WTC11 (cell line): Measurements from ENCODE around the gene OSM.

Experiments used
- CBFB ChIP-seq: sonication (generic); formaldehyde crosslinking; IDR thresholded peaks from 2 replicates; pipeline ENCODE4 v1.8.1; 2022; ENCODE audit warnings: mild to moderate bottlenecking, low read depth, missing genetic modification reagents
- ELF4 ChIP-seq: sonication (generic); formaldehyde crosslinking; IDR thresholded peaks from 2 replicates; pipeline ENCODE4 v1.8.1; 2022; ENCODE audit warnings: low read depth, mild to moderate bottlenecking, moderate library complexity, missing genetic modification reagents
- ETV6 ChIP-seq: sonication (generic); formaldehyde crosslinking; IDR thresholded peaks from 2 replicates; pipeline ENCODE4 v1.8.1; 2022; ENCODE audit warnings: mild to moderate bottlenecking, missing genetic modification reagents
- FOXJ3 ChIP-seq: sonication (generic); formaldehyde crosslinking; IDR thresholded peaks from 2 replicates; pipeline ENCODE4 v1.9.0; 2021; ENCODE audit warnings: missing genetic modification reagents, mild to moderate bottlenecking, borderline replicate concordance
- JUN ChIP-seq: sonication (generic); formaldehyde crosslinking; IDR thresholded peaks from 2 replicates; pipeline ENCODE4 v1.8.0; 2023; ENCODE audit warnings: mild to moderate bottlenecking, missing genetic modification reagents
- KAT7 ChIP-seq: sonication (generic); formaldehyde crosslinking; IDR thresholded peaks from 2 replicates; pipeline ENCODE4 v1.8.1; 2023; ENCODE audit warnings: missing genetic modification reagents, mild to moderate bottlenecking, borderline replicate concordance
- MYBL2 ChIP-seq: sonication (generic); formaldehyde crosslinking; IDR thresholded peaks from 2 replicates; pipeline ENCODE4 v1.8.1; 2023; ENCODE audit warnings: mild to moderate bottlenecking, moderate library complexity, missing genetic modification reagents
- NR2C2 ChIP-seq: sonication (generic); formaldehyde crosslinking; IDR thresholded peaks from 2 replicates; pipeline ENCODE4 v1.8.0; 2022; ENCODE audit warnings: mild to moderate bottlenecking, missing genetic modification reagents
- NR3C1 ChIP-seq: sonication (generic); formaldehyde crosslinking; conservative IDR thresholded peaks from 2 replicates; pipeline ENCODE4 v1.8.1; 2023; ENCODE audit warnings: low read depth, mild to moderate bottlenecking, missing genetic modification reagents
- TF ChIP-seq, protein P1 (sequence below): sonication (generic); formaldehyde crosslinking; IDR thresholded peaks from 2 replicates; pipeline ENCODE4 v1.8.0; 2022; ENCODE audit warnings: mild to moderate bottlenecking, missing genetic modification reagents
- TF ChIP-seq, protein P2 (sequence below): sonication (generic); formaldehyde crosslinking; IDR thresholded peaks from 2 replicates; pipeline ENCODE4 v1.8.1; 2023; ENCODE audit warnings: mild to moderate bottlenecking, missing genetic modification reagents, moderate library complexity
- TF ChIP-seq, protein P3 (sequence below): fragments of 200-600 bp; IDR thresholded peaks from 2 replicates; pipeline ENCODE4 v1.8.0; 2022; ENCODE audit warnings: antibody characterized with exemption
- TF ChIP-seq, protein P4 (sequence below): sonication (generic); formaldehyde crosslinking; IDR thresholded peaks from 2 replicates; pipeline ENCODE4 v1.8.0; 2022; ENCODE audit warnings: mild to moderate bottlenecking, missing genetic modification reagents
- TF ChIP-seq, protein P5 (sequence below): sonication (generic); formaldehyde crosslinking; conservative IDR thresholded peaks from 2 replicates; pipeline ENCODE4 v1.8.1; 2022; ENCODE audit warnings: mild to moderate bottlenecking, missing genetic modification reagents

DNA sequence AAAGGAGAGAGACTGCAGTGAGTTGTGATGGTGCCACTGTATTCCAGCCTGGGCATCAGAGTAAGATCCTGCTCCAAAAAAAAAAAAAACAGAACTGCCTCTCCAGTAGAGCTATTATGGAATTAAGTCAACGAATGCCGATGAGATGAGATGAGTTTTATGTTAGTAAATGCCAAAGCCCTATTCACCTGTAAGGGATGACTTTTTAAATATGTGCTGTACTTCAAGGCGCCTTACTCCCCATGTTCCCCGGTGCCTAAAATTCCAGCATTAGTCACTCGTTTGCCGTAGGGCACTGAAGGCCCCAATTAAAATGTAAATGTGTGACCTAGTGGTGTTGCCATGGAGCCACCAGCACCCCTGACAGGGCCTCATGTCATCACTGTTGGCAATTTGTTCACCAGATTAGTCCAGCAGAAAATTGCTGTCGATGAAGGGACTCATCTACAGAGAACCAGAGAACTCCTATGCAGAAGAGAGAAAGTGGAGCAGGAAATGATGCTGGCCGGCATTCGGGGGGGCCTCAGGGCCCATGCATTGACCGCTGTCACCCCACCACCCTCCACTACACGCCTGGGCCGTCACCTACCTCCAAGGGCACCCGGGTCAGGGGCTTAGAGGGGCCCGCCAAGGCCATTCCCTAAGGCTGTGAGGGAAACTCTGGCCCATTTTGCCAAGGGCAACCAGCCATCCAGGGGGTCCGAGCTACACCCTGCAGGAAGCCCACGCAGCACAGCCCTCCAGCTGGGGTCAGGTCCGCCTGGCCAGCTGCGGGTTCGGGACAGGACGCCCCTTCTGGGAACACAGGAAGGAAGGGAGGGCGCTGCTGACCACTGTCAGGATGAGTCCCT, 37.9 kb downstream of the OSM start:
- TF ChIP-seq, protein P1, sequence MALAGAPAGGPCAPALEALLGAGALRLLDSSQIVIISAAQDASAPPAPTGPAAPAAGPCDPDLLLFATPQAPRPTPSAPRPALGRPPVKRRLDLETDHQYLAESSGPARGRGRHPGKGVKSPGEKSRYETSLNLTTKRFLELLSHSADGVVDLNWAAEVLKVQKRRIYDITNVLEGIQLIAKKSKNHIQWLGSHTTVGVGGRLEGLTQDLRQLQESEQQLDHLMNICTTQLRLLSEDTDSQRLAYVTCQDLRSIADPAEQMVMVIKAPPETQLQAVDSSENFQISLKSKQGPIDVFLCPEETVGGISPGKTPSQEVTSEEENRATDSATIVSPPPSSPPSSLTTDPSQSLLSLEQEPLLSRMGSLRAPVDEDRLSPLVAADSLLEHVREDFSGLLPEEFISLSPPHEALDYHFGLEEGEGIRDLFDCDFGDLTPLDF = no peak
- TF ChIP-seq, protein P2, sequence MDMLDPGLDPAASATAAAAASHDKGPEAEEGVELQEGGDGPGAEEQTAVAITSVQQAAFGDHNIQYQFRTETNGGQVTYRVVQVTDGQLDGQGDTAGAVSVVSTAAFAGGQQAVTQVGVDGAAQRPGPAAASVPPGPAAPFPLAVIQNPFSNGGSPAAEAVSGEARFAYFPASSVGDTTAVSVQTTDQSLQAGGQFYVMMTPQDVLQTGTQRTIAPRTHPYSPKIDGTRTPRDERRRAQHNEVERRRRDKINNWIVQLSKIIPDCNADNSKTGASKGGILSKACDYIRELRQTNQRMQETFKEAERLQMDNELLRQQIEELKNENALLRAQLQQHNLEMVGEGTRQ = no peak
- TF ChIP-seq, protein P3, sequence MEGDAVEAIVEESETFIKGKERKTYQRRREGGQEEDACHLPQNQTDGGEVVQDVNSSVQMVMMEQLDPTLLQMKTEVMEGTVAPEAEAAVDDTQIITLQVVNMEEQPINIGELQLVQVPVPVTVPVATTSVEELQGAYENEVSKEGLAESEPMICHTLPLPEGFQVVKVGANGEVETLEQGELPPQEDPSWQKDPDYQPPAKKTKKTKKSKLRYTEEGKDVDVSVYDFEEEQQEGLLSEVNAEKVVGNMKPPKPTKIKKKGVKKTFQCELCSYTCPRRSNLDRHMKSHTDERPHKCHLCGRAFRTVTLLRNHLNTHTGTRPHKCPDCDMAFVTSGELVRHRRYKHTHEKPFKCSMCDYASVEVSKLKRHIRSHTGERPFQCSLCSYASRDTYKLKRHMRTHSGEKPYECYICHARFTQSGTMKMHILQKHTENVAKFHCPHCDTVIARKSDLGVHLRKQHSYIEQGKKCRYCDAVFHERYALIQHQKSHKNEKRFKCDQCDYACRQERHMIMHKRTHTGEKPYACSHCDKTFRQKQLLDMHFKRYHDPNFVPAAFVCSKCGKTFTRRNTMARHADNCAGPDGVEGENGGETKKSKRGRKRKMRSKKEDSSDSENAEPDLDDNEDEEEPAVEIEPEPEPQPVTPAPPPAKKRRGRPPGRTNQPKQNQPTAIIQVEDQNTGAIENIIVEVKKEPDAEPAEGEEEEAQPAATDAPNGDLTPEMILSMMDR = no peak
- TF ChIP-seq NR2C2 (no peak), MYBL2 (no peak), NR3C1 (no peak), CBFB (no peak), ETV6 (no peak), KAT7 (CRISPR knock-in tag) (no peak), ELF4 (CRISPR knock-in tag) (no peak), FOXJ3 (CRISPR knock-in tag) (no peak), JUN (no peak)
- TF ChIP-seq, protein P4, sequence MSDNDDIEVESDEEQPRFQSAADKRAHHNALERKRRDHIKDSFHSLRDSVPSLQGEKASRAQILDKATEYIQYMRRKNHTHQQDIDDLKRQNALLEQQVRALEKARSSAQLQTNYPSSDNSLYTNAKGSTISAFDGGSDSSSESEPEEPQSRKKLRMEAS (CRISPR knock-in tag) = no peak
- TF ChIP-seq, protein P5, sequence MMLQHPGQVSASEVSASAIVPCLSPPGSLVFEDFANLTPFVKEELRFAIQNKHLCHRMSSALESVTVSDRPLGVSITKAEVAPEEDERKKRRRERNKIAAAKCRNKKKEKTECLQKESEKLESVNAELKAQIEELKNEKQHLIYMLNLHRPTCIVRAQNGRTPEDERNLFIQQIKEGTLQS (CRISPR knock-in tag) = no peak
